CD14-positive monocyte (primary cell): ENCODE results near the gene WNT5A. TPM values are rescaled to one million over a fixed set of nuclear protein-coding genes. Genes with fewer than 3 reads are reported as not detected.

Experiments
- DNase-seq, 3 donors: peaks; one replicate each; pipeline ENCODE4 v3.0.0-alpha.2; 2011 to 2022
- H2AFZ ChIP-seq: 2 replicates; pipeline ENCODE4 v1.6.0; 2012; ENCODE audit warnings: mild to moderate bottlenecking, low read depth, low read length, inconsistent platforms; ENCODE audit not compliant: insufficient read depth, poor library complexity, severe bottlenecking
- H3K27ac ChIP-seq, 2 donors: 1 replicate in 1 of 2; 2 replicates in 1 of 2; pipeline ENCODE4 v1.5.1; 2012 to 2013; ENCODE audit warnings: low read length in 2 of 2, control low read depth in 1 of 2, inconsistent platforms in 1 of 2, low read depth in 1 of 2, mild to moderate bottlenecking in 1 of 2
- H3K27me3 ChIP-seq, 2 donors: one replicate each; pipeline versions ENCODE4 v1.6.0 to v1.6.1; 2011 to 2013; ENCODE audit warnings: low read length in 2 of 2; ENCODE audit not compliant: control insufficient read depth in 2 of 2, insufficient read depth in 2 of 2
- H3K36me3 ChIP-seq, 2 donors: replicated peaks in 1 of 2; 1 replicate in 1 of 2; 2 replicates in 1 of 2; pipeline versions ENCODE4 v1.5.1 to v1.6.1; 2012 to 2013; ENCODE audit warnings: low read length in 2 of 2, control low read depth in 1 of 2, inconsistent platforms in 1 of 2, mild to moderate bottlenecking in 1 of 2; ENCODE audit not compliant: insufficient read depth in 2 of 2, control insufficient read depth in 1 of 2
- H3K4me1 ChIP-seq, 2 donors: 1 replicate in 1 of 2; 2 replicates in 1 of 2; pipeline versions ENCODE4 v1.5.1 to v1.6.1; 2012 to 2013; ENCODE audit warnings: low read length in 2 of 2, control low read depth in 1 of 2, inconsistent platforms in 1 of 2, mild to moderate bottlenecking in 1 of 2, moderate library complexity in 1 of 2; ENCODE audit not compliant: insufficient read depth in 2 of 2, control insufficient read depth in 1 of 2
- H3K4me2 ChIP-seq: replicated peaks from 2 replicates; pipeline ENCODE3; 2012; ENCODE audit warnings: low read length, moderate library complexity, mild to moderate bottlenecking; ENCODE audit not compliant: poor library complexity, severe bottlenecking; ENCODE audit errors: extremely low read depth
- H3K4me3 ChIP-seq, 3 experiments: fragments of 200-600 bp in 1 of 3; sonication (generic) in 1 of 3; replicated peaks in 1 of 3; 1 replicate in 2 of 3; 2 replicates in 1 of 3; pipeline ENCODE4 v1.5.1; 2011 to 2013; ENCODE audit warnings: low read length in 3 of 3, mild to moderate bottlenecking in 3 of 3, control low read depth in 2 of 3, low read depth in 2 of 3, inconsistent platforms in 1 of 3, moderate library complexity in 1 of 3
- H3K79me2 ChIP-seq: 2 replicates; pipeline ENCODE4 v1.6.0; 2012; ENCODE audit warnings: mild to moderate bottlenecking, control low read depth, inconsistent platforms, low read length, moderate library complexity; ENCODE audit not compliant: insufficient read depth
- H3K9ac ChIP-seq: 2 replicates; pipeline ENCODE4 v1.6.0; 2017; ENCODE audit warnings: low read length, mild to moderate bottlenecking; ENCODE audit not compliant: insufficient read depth, poor library complexity, severe bottlenecking
- H3K9me3 ChIP-seq, 2 donors: replicated peaks in 1 of 2; 1 replicate in 1 of 2; 2 replicates in 1 of 2; pipeline versions ENCODE4 v1.5.1 to v1.6.1; 2012 to 2013; ENCODE audit warnings: low read length in 2 of 2, control low read depth in 1 of 2; ENCODE audit not compliant: control insufficient read depth in 1 of 2, insufficient read depth in 1 of 2
- H4K20me1 ChIP-seq: 2 replicates; pipeline ENCODE4 v1.6.0; 2012; ENCODE audit warnings: mild to moderate bottlenecking, low read length, control low read depth, moderate library complexity; ENCODE audit not compliant: insufficient read depth
- H3K27ac Mint-ChIP-seq, 7 donors: one replicate each; pipeline ENCODE4 v1.8.0; 2020; ENCODE audit warnings: mild to moderate bottlenecking in 7 of 7, mixed read lengths in 7 of 7, moderate library complexity in 6 of 7, inconsistent platforms in 2 of 7
- H3K27me3 Mint-ChIP-seq, 3 donors: one replicate each; pipeline ENCODE4 v1.8.0; 2021 to 2022; ENCODE audit warnings: low read depth in 3 of 3, mild to moderate bottlenecking in 3 of 3, mixed read lengths in 3 of 3, moderate library complexity in 3 of 3, inconsistent platforms in 1 of 3
- H3K36me3 Mint-ChIP-seq, 2 donors: one replicate each; pipeline ENCODE4 v1.8.0; 2020; ENCODE audit warnings: mixed read lengths in 2 of 2, inconsistent platforms in 1 of 2, mild to moderate bottlenecking in 1 of 2
- H3K4me1 Mint-ChIP-seq: one replicate; pipeline ENCODE4 v1.8.0; 2020; ENCODE audit warnings: mild to moderate bottlenecking, mixed read lengths
- H3K4me3 Mint-ChIP-seq, 2 donors: one replicate each; pipeline ENCODE4 v1.8.0; 2020; ENCODE audit warnings: mild to moderate bottlenecking in 2 of 2, mixed read lengths in 2 of 2, moderate library complexity in 1 of 2
- H3K9me3 Mint-ChIP-seq, 7 donors: one replicate each; pipeline ENCODE4 v1.8.0; 2020 to 2022; ENCODE audit warnings: mixed read lengths in 7 of 7, mild to moderate bottlenecking in 6 of 7, moderate library complexity in 6 of 7, inconsistent platforms in 2 of 7
- WGBS: methylation state at CpG from one replicate; pipeline ENCODE4 v1.1.5; 2013; ENCODE audit warnings: missing lambda C conversion rate; ENCODE audit not compliant: insufficient coverage; 5-methylcytosine and 5-hydroxymethylcytosine counted together
- intact Hi-C, 2 donors: fragments of 100-400 bp; cut with micrococcal nuclease; formaldehyde crosslinking; loops; one replicate each; pipeline versions ENCODE4 v1.15.0 to v1.15.1; 2023
- polyA plus RNA-seq, 3 donors: library from polyadenylated mRNA; depleted of rRNA in 1 of 3; unstranded in 2 of 3; stranded (reverse) in 1 of 3; fragments of 300-500 nt in 2 of 3; fragments of >200 nt in 1 of 3; fragmentation: Illumina TruSeq in 2 of 3; gene quantifications; 1 replicate in 2 of 3; 2 replicates in 1 of 3; pipeline ENCODE4 v1.2.3, GENCODE V29; 2012 to 2021
- TF ChIP-seq, protein P1 (sequence below): fragments of 200-600 bp; IDR thresholded peaks from one replicate; pipeline ENCODE4 v1.8.0; 2022; ENCODE audit warnings: antibody characterized with exemption, mild to moderate bottlenecking

The WNT5A gene
- polyA plus RNA-seq, 3 donors: 0.01 to 0.03 TPM; not detected in 1

DNA sequence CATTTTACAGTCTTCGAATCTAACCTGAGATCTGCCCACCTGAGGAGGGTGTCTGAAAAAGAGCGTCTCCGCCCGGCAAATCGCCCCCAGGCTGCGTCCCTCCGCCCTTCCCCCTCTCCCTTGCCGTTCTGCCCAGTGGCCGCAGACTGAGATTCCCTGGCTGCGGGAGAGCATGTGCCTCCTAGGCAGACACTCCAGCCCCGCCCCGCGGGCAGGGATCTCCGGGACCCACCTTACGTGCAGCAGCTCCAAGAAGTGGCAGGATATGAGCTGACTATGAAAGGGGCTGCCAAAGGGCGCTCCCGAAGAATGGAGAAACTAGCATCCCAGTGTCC, 2.7 kb upstream of the WNT5A start:
- WGBS: 0% methylated on average over 12 of the region's 17 CpGs
- Histone ChIP-seq H3K27ac (no peak overlapping the region), H3K36me3 (no peaks in the 10 kb centered on the region), H2AFZ (no peak overlapping the region), H3K9me3 (peaks cover 0 to 33% of the 10 kb centered on the region in 2 donors), H3K9ac (no peak overlapping the region), H3K4me1 (peaks cover 12 to 14% of the 10 kb centered on the region in 2 donors), H3K27me3 (peaks cover 47 to 81% of the 10 kb centered on the region in 2 donors), H4K20me1 (no peaks in the 10 kb centered on the region), H3K4me2 (no peak overlapping the region), H3K79me2 (no peaks in the 10 kb centered on the region), H3K4me3 (no peak overlapping the region)
- Mint-ChIP-seq H3K4me3 (peak overlapping the region in 1 of 2 donors; percentile 84), H3K36me3 (peaks cover 2 to 5% of the 10 kb centered on the region in 2 donors), H3K9me3 (peaks cover 0 to 19% (median 12%) of the 10 kb centered on the region in 7 donors), H3K27ac (no peak overlapping the region), H3K27me3 (peaks cover 66 to 84% (median 73%) of the 10 kb centered on the region in 3 donors), H3K4me1 (peaks cover 30% of the 10 kb centered on the region)
- TF ChIP-seq, protein P1, sequence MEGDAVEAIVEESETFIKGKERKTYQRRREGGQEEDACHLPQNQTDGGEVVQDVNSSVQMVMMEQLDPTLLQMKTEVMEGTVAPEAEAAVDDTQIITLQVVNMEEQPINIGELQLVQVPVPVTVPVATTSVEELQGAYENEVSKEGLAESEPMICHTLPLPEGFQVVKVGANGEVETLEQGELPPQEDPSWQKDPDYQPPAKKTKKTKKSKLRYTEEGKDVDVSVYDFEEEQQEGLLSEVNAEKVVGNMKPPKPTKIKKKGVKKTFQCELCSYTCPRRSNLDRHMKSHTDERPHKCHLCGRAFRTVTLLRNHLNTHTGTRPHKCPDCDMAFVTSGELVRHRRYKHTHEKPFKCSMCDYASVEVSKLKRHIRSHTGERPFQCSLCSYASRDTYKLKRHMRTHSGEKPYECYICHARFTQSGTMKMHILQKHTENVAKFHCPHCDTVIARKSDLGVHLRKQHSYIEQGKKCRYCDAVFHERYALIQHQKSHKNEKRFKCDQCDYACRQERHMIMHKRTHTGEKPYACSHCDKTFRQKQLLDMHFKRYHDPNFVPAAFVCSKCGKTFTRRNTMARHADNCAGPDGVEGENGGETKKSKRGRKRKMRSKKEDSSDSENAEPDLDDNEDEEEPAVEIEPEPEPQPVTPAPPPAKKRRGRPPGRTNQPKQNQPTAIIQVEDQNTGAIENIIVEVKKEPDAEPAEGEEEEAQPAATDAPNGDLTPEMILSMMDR: no peak
- DNase-seq: no peak
- intact Hi-C loops: loop anchor here (5.0 to 10.0 kb wide), 3 partner anchors 233 to 763 kb away; no protein-coding TSS in a partner anchor

- TF ChIP-seq, protein P1: no peak
- intact Hi-C loops: loop anchor here (5.0 to 10.0 kb wide), 3 partner anchors 234 to 764 kb away; no protein-coding TSS in a partner anchor
- Mint-ChIP-seq H3K27me3 (peaks cover 78 to 96% (median 85%) of the 10 kb centered on the region in 3 donors), H3K4me1 (peaks cover 30% of the 10 kb centered on the region), H3K27ac (no peak overlapping the region), H3K4me3 (peak overlapping the region; percentile 65 to 84), H3K36me3 (peaks cover 2 to 5% of the 10 kb centered on the region in 2 donors), H3K9me3 (peaks cover 0 to 19% (median 14%) of the 10 kb centered on the region in 7 donors)
- H3K4me3 ChIP-seq: peak overlapping the region in 1 of 3 experiments; percentile 68
- no peaks in the 10 kb centered on the region for H3K36me3 ChIP-seq
- peaks cover 59 to 93% of the 10 kb centered on the region in 2 donors for H3K27me3 ChIP-seq
- H3K9ac ChIP-seq: no peak overlapping the region
- peak overlapping the region; percentile 63 for H3K4me2 ChIP-seq
- H4K20me1 ChIP-seq: no peaks in the 10 kb centered on the region
- H3K9me3 ChIP-seq: peaks cover 0 to 39% of the 10 kb centered on the region in 2 donors
- peaks cover 12 to 14% of the 10 kb centered on the region in 2 donors for H3K4me1 ChIP-seq
- 4% methylated on average over 21 of the region's 30 CpGs for WGBS
- H3K27ac ChIP-seq: no peak overlapping the region
- peak in 2 of 3 donors; percentile 5 to 33 for DNase-seq
- H3K79me2 ChIP-seq: no peaks in the 10 kb centered on the region
- H2AFZ ChIP-seq: peak overlapping the region; percentile 66
Measured at GRCh38 chr3:55488398-55489055, 1.4 kb upstream of the WNT5A start.
